Fibroblast of skin of right biceps (primary cell): ENCODE results near the gene SIRT7.

Experiments used
- DNase-seq: peaks from one replicate; pipeline ENCODE4 v3.0.0-alpha.2; 2013

The SIRT7 gene

DNA sequence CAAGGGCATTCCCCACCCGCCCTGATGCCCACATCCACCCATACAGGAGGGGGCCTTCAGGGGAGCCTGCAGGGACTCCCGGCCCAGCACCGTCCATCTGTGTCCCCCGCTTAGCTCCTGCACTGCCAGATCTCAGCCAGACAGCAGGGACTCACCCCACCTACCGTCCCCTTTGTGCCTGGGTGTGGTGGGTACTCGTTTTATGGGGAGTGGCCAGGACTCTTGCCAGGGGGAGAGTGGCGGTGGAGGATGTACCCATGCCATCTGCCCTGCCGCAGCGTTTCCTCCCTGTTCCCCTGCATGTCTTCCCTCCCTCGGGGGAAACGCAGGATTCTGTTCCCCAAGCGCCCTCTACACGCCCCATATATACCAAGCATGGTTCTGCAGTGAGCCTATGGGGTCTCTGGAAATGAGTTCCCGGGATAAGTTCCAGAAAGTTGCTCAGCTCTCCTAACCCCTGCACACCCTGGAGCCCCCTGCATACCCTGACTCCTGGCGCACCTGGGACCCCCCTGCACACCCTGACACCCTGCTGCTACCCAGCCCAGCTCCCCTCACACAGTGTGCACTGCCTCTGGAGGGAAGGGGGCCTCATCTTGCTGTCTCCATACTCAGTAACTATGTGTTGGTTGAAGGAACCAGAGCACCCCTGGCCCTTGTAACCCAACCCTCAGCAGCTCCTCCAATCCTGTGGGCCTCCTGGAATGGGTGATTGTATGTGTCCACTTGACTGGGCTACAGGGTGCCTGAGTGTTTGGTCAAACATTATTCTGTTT is 13.8 kb upstream of the SIRT7 start:
- no peak for DNase-seq

- no peak for DNase-seq
These were observed 13.2 kb upstream of the SIRT7 start for GRCh38 chr17:81931189-81931556.

GRCh38 chr17:81930142-81931125 is 12.5 kb upstream of the SIRT7 start:
- no peak for DNase-seq

DNA sequence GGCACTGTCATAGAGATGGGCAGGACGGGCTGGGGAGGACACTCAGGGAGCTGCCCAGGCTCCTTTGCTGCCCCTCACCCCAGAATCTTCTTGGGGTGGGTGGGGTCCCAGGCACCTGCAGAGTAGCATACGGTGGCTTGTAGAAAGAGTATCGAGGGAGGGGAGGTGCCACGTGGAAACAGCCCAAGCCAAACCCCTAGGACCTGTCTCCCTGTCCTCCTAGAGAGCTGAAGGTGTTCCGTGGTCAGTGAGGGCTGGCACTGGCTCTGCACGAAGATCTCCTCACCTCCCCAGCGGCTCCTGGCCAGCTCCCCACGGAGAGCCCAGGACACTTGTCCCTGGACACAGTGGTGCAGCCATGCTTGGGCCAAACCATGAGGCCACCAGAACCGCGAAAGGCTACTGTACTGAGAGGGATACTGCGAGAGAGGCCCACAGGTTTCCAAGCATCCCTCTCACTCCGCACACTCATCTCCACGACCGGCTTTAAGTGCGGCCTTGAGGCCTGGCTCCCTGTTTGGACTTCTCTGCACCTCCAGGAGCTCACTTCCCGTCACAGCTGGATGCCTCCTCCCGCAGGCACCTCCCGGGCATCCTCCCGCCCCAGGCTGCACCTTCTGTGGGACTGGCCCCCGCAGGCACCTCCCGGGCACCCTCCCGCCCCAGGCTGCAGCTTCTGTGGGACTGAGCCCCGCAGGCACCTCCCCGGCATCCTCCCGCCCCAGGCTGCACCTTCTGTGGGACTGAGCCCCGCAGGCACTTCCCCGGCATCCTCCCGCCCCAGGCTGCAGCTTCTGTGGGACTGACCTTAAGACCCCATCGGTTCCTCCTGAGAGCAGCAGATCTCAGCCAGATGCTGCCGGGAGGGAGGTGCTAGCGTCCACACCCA is 11.5 kb upstream of the SIRT7 start:
- DNase-seq = no peak

- DNase-seq = no peak
These were observed 10.7 kb upstream of the SIRT7 start for GRCh38 chr17:81928544-81929252.

- peak; percentile 94 for DNase-seq
These were observed 9.9 kb upstream of the SIRT7 start, which contains the start of gene MAFG for GRCh38 chr17:81927653-81928543. MAFG (minus strand) TSS chr17:81927735; CDS start chr17:81923185, 4,550 bp downstream.

GRCh38 chr17:81927152-81927652 is 9.2 kb upstream of the SIRT7 start:
- DNase-seq = no peak

DNA sequence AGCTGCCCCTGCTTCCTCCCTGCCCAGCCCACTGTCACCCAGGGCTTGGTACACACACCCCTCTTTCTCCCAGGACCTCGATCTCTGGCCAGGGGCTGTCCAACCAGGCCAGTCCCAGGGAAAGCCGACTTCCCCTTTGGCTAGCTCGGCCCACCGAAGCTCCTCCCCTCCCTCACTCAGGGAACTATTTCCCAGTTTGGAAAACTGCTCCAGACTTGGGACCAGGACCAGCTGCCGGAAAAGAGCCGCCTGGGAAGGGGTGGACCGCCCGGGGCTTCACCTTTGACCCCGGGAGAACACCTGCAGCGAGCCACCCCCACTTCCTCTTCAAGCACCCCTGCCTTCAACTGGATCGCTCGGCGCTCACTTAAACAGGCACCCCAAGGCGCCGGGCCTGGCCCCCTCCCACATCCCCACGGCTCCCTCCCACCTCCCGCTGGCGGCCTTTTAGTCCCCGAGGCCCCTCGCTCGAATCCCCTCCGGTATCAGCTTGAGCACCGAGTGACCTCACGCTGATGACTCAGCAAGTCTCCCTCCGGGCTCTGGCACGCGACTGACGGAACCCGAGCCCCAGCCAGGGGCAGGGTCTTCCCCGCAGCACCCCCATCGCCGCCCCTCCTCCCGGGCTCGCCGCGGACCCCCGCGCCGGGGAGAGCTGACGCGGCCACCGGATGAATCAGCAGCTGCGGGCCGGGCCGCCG is 8.6 kb upstream of the SIRT7 start:
- peak; percentile 71 for DNase-seq

DNA sequence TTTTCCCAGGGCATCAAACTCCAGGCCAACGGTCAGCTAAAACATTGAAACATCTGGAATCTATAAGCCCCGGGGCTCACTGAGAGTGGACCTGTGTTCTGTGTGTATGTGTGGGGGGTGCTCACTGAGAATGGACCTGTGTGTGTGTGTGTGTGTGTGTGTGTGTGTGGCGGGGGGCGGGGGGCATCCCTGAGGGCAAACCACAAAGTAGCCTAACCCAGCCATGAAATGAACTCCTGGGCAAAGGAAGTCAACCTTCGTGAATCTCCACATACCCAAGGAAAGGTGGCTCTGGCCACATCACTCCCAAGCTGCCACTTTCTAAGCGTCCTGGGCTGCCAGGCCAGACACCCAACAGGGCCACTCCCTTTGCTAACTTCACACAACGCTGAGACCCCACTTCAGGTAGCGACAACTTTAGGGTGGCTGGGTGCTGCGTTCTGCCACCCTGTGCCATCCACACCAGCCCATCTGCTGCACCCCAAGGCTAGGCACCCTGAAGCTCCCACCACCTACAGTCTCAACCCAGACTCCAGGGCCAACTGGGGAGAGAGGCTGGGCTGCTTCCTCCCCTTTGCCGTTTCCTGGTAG is 8.0 kb upstream of the SIRT7 start:
- DNase-seq = no peak

DNA sequence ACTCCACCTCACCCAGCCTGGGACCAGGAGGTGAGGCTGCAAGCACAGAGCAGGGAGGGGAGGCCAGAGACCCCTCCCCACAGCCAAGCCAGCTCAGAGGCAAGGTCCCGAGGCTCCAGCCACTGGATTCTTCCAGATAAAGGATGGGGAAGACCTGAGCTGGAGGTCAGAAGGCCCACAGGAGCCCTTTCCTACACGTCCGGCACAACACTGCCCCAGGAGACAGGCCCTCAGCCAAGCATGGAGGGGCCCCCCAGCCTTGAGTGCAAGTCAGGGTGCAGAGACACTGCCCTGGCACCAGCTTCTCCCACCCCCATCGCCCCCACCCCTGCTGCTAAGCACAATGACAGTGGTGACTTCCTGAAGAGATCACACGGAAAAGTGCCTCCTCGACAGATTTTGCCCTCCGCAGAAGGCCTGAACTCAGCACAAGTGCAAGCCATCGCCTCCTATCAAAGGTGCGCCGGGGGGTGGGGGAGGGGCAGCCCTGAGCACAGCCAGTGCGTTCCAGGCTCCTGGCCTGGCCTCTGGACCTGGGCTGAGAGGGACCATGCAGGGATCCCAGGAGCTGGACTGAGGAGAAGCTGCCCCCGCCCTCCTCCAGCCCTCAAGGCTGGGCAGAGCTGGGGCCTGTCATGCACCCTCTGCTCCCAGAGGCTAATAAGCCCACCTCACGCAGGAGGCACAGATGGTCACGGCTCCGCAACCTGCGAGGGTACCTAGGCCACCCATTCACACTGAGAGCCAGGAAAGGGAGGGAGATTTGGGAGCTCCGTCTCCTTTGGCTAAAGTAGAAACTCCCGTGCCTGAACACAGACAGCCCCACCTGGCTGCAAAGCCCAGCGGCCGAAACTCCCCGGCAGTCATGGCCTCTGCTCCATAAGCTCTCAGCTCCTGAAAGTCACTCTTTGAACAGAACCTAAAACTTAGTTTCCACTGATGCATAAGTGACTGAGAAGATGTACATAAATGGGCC is 6.9 kb upstream of the SIRT7 start:
- DNase-seq = no peak

DNA sequence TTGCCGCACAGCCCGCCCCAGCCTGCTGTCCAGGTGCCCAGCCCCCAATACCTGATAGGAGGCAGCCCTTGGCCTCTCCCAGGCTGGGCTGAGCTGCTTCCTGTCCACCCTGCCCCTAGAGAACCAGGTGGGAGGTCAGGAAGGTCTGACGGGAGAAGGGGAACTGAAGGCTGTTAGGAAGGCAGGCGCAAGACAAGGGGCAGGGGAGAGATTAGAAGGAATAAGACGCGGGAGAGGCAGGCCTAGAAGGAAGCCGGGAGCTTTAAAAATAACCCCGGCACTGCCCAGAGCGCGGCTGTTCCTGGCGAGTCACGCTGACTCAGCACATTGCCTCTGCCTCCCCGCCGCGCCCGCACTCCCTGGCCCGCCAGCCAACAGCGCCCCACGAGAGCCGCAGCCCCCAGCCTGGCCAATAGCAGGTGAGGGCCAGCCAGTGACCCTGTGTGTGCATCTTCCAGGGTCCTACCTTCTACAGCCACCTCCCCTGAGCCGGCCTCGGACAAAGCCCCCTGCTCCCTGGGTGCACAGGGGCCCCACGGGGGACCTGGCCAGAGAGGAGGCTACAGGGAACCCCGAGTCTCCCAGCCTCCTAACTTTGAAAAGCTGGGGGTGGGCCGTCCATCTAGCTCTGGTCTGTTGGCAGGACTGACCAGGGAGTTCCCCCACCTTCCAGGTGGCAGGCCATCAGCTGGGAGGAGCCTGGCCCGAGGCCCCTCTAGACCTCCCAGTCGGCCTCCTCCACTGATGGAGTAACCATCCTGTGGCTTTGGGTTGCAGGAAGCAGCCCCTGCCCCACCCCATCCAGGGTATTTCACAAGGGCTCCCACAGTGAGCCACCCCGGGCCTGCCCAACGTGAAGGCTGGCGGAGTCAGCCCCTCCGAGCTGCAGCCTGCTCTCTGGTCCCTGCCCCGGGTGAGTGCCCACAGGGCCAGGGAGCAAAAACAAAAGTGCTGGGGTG is 5.6 kb upstream of the SIRT7 start:
- peak; percentile 73 for DNase-seq

- no peak for DNase-seq
These were observed 4.8 kb upstream of the SIRT7 start for GRCh38 chr17:81922566-81923301.

DNA sequence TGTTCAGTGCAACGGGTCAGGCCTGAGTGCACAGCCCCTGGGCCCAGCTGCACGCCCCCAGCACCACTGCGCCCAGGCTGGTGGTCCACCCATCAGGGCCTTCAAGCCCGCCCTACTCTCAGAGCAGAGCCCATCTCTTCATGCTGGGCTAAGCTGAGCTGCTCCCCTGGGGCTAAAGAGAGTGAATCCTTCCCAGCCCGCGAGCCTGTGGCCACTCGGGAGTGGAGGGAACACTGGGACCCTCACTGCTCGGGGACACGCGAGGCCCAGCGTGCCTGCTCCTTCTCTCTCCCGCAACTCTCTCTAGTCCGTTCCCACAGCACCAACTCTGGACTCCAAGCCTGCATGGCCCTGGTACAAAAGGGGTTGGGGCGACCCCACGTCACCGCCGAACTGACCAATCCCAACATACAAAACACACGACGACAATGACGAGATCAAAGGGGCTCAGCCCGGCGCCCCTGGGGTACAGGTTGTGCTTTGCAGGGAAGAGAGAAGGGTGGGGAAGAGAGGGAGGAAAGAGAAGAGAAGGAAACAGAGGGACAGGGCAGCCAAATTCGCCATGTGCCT is 4.1 kb upstream of the SIRT7 start:
- DNase-seq = no peak

- DNase-seq = no peak
These were observed 3.5 kb upstream of the SIRT7 start for GRCh38 chr17:81921537-81921862.

DNA sequence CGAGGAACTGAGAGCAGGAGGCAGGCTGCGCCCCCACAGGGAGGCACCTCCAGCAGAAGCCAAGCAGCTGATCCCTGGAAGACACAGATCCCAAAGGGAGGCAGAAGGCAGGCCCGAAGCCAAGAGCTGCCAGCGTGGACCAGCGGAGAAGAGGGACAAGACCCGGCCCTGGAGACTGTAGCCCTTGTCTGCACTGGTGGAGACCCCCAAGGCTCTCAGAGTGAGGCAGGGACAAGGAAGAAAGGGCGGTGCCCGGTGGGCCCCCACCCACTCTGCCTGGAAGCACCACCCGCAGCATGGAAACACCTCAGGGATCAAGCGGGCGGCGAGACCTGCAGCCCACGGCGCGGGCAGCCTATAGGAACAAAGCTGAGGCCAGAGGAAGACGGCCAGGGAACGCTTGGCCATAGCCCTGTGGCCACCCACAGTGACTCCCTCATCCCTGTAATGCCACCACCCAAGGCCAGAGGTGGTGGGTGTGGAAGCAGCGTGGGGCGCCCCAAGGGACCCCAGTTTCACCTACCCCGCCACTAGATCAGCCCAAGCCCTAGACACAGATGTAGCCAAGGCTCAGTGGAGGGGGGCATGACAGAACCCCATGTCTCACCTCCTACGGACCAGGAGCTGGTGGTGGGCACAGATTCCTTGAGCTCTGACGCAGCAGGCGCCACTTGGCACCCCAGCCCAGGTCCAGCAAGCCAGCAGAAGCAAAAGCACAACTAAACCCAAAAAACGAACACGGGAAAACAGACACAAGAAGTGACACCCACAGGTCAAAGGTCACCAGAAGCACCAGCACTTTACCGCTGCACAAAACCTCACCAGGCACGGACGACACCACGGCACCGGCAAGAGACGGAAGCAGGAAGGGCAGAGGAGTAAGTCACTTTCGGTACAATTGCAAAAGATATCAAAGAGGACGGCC is 2.9 kb upstream of the SIRT7 start:
- DNase-seq = no peak
